ENCODE data around the gene DMAC2L.
A peak's percentile ranks its signal among the peaks of the same experiment; 100 is the strongest.
"Not testable (repeated sequence)": the region's sequence is repeated elsewhere in the genome, so short reads cannot be mapped to it uniquely, and the experiment has no call there.

Gene DMAC2L, protein sequence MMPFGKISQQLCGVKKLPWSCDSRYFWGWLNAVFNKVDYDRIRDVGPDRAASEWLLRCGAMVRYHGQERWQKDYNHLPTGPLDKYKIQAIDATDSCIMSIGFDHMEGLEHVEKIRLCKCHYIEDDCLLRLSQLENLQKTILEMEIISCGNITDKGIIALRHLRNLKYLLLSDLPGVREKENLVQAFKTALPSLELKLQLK

DNA sequence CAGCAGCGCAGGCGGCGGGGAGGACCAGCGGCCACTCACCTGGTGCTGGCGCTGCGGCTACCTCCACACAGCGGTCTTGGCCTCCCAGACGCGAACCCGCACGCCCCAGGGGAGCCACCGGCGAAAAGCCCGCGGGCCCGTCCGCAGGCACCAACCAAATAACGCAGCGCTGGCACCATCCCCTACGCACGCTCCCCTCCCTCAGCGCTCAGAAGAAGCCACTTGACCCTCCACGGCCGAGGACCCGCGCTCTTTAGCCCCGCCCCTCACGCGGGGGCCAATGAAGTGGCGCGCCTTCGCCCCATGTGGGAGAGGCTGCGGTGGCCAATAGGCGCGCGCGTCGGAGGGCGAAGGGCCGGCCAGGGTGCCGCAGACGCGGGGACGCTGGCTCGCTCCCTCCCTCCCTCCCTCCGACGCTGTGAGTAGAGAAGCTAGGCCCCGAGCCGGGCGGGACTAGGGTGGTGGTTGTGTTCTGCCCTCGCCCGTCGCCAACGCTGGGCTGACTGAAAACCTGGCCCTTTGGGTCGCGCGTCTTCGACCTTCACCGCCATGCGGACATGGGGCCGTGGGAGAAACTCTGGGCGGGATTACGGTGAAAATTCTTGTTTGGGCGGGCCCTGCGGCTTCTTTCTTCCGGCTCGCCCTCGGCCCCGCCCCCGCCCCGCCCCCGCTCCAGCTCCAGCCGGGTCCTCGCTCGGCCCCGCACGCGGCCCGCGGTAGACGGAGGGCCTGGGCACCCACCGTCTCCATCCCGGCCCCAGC lies at the start of gene DMAC2L, which contains the start of gene L2HGDH:
Gene DMAC2L (plus strand): TSS at position 353 of the 762 bp plus-strand sequence. CDS start 9,164 bp downstream, outside the sequence.
Gene L2HGDH (minus strand): TSS at position 258 of the 762 bp plus-strand sequence. CDS start 79 bp downstream, at position 179.
- DNase-seq, result peak; percentile 93

GRCh38 chr14:50262865-50263264 lies 49.3 kb upstream of the DMAC2L start:
- DNase-seq, result no peak

DNA sequence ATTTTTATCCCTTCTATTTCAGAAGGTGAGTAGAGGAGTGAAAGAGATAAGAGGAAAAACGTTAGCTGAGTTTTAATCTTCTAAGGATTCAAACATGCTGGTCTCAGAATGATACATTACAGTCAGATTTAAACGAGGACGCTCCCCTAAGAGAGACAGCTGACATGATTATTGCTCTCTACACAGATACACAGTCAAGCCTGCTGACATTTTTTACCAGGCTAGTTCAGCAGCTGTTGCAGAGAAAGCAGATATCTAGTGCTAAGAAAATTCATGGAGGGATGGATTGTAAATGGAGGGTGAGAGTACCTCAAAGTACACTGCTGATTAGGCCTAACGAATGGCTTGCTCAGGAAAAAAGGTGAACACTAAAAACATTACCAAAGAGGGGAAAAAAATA lies 48.8 kb upstream of the DMAC2L start:
- DNase-seq, result no peak

- no peak for DNase-seq
Measured at GRCh38 chr14:50265029-50265428, 47.1 kb upstream of the DMAC2L start.

GRCh38 chr14:50270932-50271331 lies 41.2 kb upstream of the DMAC2L start:
- DNase-seq, result no peak

DNA sequence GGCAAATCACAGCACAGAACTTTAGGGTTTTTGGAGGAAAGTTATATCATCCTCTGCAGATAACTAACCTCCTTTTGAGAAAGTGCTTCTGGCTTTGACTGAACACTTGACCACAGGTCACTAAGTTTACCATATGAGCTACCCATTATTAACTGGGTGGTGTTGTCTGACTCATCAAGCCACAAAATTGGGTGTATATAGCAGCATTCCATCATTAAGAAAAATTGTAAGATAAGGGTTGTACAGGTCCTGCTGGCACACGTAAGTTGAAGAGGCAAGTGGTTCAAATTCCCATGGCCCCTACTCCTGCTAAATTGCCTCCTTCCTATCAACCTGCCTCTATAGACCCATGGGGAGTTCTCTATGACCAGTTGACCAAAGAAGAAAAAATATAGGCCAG lies 39.6 kb upstream of the DMAC2L start:
- no peak for DNase-seq

DNA sequence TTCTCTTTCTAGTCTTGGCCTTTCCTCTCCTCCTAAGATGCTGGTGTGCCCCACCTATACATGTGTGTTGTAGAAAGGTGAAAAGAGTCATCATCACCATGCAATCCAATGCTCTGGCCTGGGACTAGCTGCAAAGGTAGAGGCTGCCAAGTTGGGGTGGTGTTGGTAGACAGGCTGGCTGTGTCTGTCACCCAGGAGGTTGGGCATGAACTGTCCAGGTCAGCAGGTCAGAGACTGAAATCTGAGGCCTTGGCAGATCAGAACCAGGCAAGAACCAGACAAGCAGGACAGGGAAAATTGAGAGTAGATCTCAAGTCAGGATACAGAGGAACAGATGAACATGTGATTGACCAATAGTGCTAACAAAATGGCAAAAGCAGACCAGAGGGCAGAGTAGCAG lies 26.3 kb upstream of the DMAC2L start:
- DNase-seq, result no peak

- DNase-seq, result no peak
Measured at GRCh38 chr14:50288146-50288545, 24.0 kb upstream of the DMAC2L start.

DNA sequence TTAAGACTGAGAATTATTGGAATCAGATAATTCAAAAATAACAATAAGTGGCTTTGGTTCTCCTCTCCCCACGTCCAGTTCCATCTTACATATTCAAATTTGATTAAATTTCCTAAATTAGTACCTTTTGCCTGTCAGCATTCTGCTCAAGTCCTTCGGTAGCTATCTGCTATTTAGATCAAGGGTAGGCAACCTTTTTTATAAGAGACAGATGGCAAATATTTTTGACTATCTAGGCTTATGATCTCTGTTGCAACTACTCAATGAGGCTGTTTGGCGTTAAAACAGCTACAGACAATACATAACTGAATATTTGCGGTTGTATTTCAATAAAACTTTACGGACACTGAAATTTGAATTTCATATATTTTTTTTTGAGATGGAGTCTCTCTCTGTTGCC lies 21.8 kb upstream of the DMAC2L start:
- no peak for DNase-seq

DNA sequence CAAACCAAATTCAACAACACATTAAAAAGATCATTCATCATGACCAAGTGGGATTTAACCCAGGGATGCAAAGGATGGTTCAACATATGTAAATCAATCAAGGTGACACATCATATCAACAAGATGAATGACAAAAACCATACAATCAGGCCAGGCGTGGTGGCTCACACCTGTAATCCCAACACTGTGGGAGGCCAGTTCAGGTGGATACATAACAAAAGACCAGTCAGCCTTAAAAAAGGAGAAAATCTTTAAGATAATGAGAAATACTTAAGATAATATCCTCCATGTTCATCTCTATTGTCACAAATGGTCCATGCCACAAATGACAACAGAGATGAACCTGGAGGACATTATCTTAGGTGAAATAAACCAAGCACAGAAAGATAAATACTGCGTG lies 12.5 kb upstream of the DMAC2L start:
- DNase-seq, result no peak

GRCh38 chr14:50301914-50302313 lies 10.2 kb upstream of the DMAC2L start:
- DNase-seq, result no peak

- no peak for DNase-seq
Measured at GRCh38 chr14:50303744-50304471, 8.2 kb upstream of the DMAC2L start.

GRCh38 chr14:50308363-50308915 lies 3.7 kb upstream of the DMAC2L start:
- no peak for DNase-seq

DNA sequence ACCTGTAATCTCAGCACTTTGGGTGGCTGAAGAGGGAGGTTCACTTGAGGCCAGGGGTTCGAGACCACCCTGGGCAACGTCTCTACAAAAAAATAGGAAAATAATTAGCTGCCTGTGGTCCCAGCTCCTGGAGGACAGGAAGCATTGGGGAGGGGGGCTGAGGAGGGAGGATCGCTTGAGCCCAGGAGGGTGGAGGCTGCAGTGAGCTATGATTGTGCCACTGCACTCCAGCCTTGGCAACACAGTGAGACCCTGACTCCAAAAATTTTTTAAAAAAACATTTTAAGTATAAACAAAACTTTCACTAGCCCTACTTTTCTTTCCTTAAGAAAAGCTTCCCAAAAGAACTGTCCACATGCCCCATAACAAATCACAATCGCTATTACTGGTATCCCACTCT lies 1.7 kb upstream of the DMAC2L start:
- no peak for DNase-seq

DNA sequence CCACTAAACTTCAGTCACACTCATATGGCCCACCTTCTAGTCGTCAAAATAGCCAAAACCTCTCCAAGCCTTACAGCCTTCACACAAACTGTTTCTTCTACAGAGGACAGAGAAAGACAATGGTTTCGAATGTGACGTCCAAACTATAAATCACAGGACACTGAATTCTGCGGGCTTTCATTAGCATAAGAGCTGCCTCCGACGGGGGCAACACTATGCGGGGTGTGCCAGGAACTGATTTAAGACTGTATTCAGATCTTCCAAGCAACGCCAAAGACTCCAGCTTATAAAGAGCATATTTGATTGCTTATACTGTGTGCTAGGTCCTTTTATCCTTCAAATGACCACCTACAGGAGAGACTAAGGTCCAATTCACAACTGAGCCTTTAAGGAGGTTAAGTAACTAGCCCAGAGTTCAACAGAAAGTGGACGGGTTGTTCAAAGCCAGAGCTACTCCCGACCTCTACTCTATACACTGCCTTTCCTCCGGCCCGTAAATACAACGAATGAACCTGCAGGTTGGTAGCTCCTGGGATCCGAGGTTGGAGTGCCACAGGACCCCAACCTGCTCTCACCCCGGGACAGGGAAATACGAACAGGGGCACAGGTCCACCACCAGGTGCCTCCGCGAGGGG lies 670 bp upstream of the DMAC2L start:
- DNase-seq, result no peak

DNA sequence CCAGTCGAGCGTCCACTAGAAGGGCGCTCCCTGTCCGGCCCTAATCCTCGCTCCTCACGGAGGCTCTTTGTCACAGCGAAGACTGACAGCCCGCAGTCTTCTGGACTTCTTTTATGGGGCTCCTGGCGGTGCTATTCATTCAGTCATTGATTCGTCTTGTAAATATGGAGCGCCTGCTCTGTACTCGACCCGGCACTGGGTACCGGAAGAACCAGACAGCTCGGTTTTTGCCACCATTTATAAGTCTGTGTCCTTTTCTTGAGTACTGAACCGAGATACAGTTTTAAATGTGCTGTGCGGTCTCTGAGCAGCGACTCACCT lies 570 bp downstream of the DMAC2L start:
- no peak for DNase-seq

- not testable (repeated sequence) for DNase-seq
Measured at GRCh38 chr14:50314098-50314497, 2.0 kb downstream of the DMAC2L start.

DNA sequence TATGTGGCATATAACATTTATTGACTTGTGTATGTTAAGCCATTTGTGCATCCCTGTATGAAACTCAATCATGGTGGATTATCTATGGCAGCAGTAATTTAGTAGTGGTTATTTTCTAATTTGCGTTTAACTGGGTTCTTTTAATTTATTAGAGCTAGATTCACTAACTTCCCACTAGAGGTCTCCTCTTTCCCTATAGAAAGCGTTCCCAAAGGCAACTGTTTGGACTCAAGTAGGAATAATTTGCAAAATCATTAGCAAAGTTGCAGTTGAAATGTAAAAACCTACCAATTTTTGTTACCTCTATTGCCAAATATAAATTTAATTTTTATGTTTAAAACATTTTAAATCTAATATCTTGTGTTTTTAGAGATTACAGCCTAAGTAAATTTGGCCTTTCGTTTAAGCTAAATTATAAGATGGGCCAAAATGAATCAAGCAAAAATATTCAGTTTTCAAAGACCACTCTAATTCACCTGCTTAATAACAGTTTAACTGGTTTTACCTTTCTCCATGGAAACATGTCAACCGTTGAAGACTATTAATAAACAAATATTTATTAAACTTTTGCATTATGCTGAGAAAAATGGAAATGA lies 6.0 kb downstream of the DMAC2L start:
- no peak for DNase-seq

GRCh38 chr14:50319293-50319692 lies 7.2 kb downstream of the DMAC2L start:
- no peak for DNase-seq

DNA sequence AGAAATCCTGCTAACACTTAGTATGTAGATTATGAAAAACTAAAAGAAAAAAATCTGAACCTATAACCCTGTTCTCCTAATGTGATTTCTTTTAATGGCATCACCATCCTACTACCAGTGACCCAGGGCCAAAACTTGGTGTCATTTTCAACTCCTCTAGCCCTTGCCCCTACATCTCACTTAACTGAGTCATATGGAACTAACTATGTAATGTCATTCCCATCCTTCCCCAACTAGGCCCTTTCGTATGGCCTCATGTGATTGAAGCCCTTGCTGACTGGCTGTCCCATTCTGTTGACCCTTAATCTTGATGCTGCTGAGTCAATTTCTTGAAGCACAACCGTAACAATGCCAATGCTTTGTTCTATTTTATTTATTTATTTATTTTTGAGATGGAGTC lies 7.6 kb downstream of the DMAC2L start:
- DNase-seq, result no peak

GRCh38 chr14:50320283-50320682 lies 8.2 kb downstream of the DMAC2L start:
- DNase-seq, result no peak

- DNase-seq, result peak; percentile 59
Measured at GRCh38 chr14:50321009-50321660, 9.0 kb downstream of the DMAC2L start.
